MCF 10A (cell line): ENCODE results near the gene FUCA2. TPM values are rescaled to one million over a fixed set of nuclear protein-coding genes. Genes with fewer than 3 reads are reported as not detected.

Experiments
- BruUV-seq: library from RNA; stranded (reverse); fragments of 400-500 nt; replicated peaks from 2 replicates; lab custom pipeline; 2021; lab: Mats Ljungman, UMichigan
- CTCF ChIA-PET: fragments of 300-600 bp; sonication (Branson Sonifier 250); formaldehyde crosslinking; extraction: SDS; loops from one replicate; lab custom pipeline; 2021; ENCODE audit warnings: antibody characterized with exemption, inconsistent platforms; lab: Yijun Ruan, JAX
- POLR2A ChIA-PET: fragments of 300-600, 350-650 bp; sonication (Branson Sonifier 250); formaldehyde crosslinking; extraction: SDS; loops from one replicate; lab custom pipeline; 2020; ENCODE audit warnings: antibody characterized with exemption, inconsistent platforms; lab: Yijun Ruan, JAX
- DNase-seq: peaks from one replicate; pipeline ENCODE4 v3.0.0-alpha.2; 2018; ENCODE audit not compliant: unreplicated experiment
- H3K27ac Mint-ChIP-seq: one replicate; pipeline ENCODE4 v1.8.0; 2022; ENCODE audit warnings: mild to moderate bottlenecking, low read depth, mixed read lengths; ENCODE audit not compliant: unreplicated experiment
- H3K27me3 Mint-ChIP-seq: one replicate; pipeline ENCODE4 v1.8.0; 2022; ENCODE audit warnings: mixed read lengths; ENCODE audit not compliant: insufficient read depth, unreplicated experiment
- H3K36me3 Mint-ChIP-seq: one replicate; pipeline ENCODE4 v1.8.0; 2022; ENCODE audit warnings: mild to moderate bottlenecking, moderate library complexity, mixed read lengths; ENCODE audit not compliant: insufficient read depth, unreplicated experiment
- H3K4me1 Mint-ChIP-seq: one replicate; pipeline ENCODE4 v1.8.0; 2022; ENCODE audit warnings: mixed read lengths; ENCODE audit not compliant: insufficient read depth, unreplicated experiment
- H3K4me3 Mint-ChIP-seq: one replicate; pipeline ENCODE4 v1.8.0; 2022; ENCODE audit warnings: mild to moderate bottlenecking, moderate library complexity, mixed read lengths; ENCODE audit not compliant: unreplicated experiment
- H3K9me3 Mint-ChIP-seq: one replicate; pipeline ENCODE4 v1.8.0; 2022; ENCODE audit warnings: mixed read lengths; ENCODE audit not compliant: unreplicated experiment
- CTCF ChIP-seq: fragments of 200-600 bp; IDR thresholded peaks from one replicate; pipeline ENCODE4 v1.8.0; 2022; ENCODE audit warnings: antibody characterized with exemption, mild to moderate bottlenecking; ENCODE audit not compliant: unreplicated experiment
- intact Hi-C: fragments of 100-400 bp; cut with micrococcal nuclease; formaldehyde crosslinking; loops from 2 replicates; pipeline ENCODE4 v1.14.1; 2022
- total RNA-seq: library from RNA; stranded (reverse); gene quantifications from 2 replicates; pipeline ENCODE4 v1.2.3, GENCODE V29; 2022

FUCA2 gene
- total RNA-seq, 1 experiment from 2014 or later: 54.8 TPM

- Mint-ChIP-seq H3K27ac (no peak overlapping the region), H3K9me3 (no peaks in the 10 kb centered on the region), H3K4me3 (no peak overlapping the region), H3K27me3 (no peaks in the 10 kb centered on the region), H3K4me1 (no peaks in the 10 kb centered on the region), H3K36me3 (peaks cover 14% of the 10 kb centered on the region)
- BruUV-seq: no TSS peak
- TF ChIP-seq CTCF: no peak
- DNase-seq: no peak
- intact Hi-C loops: no loop called here
- CTCF ChIA-PET: no interaction called here
- POLR2A ChIA-PET: no interaction called here
Measured at GRCh38 chr6:143485967-143486366, 25.6 kb downstream of the FUCA2 start.

- DNase-seq: no peak
- CTCF ChIA-PET: interaction anchor here (1.2 kb wide), 1 partner anchor 10 kb away, joined by 3 read pairs; no protein-coding TSS in a partner anchor
- intact Hi-C loops: no loop called here
- Mint-ChIP-seq H3K36me3 (peaks cover 21% of the 10 kb centered on the region), H3K4me1 (no peaks in the 10 kb centered on the region), H3K9me3 (no peaks in the 10 kb centered on the region), H3K27ac (no peak overlapping the region), H3K27me3 (no peaks in the 10 kb centered on the region), H3K4me3 (no peak overlapping the region)
- no TSS peak for BruUV-seq
- TF ChIP-seq CTCF: no peak
- POLR2A ChIA-PET: no interaction called here
Measured at GRCh38 chr6:143482593-143482992, 28.9 kb downstream of the FUCA2 start.

GRCh38 chr6:143478479-143479062, 32.9 kb downstream of the FUCA2 start:
- no peaks in the 10 kb centered on the region for H3K27me3 Mint-ChIP-seq
- H3K4me1 Mint-ChIP-seq: no peaks in the 10 kb centered on the region
- no peak for TF ChIP-seq CTCF
- no TSS peak for BruUV-seq
- POLR2A ChIA-PET: no interaction called here
- H3K4me3 Mint-ChIP-seq: no peak overlapping the region
- DNase-seq: no peak
- intact Hi-C loops: no loop called here
- no peak overlapping the region for H3K27ac Mint-ChIP-seq
- H3K36me3 Mint-ChIP-seq: peaks cover 36% of the 10 kb centered on the region
- CTCF ChIA-PET: interaction anchor here (0.7 to 1.7 kb wide), 2 partner anchors 14 to 542 kb away, joined by 3 read pairs; no protein-coding TSS in a partner anchor
- no peaks in the 10 kb centered on the region for H3K9me3 Mint-ChIP-seq

- Mint-ChIP-seq H3K9me3 (no peaks in the 10 kb centered on the region), H3K4me1 (no peaks in the 10 kb centered on the region), H3K27me3 (no peaks in the 10 kb centered on the region), H3K36me3 (peaks cover 55% of the 10 kb centered on the region), H3K27ac (no peak overlapping the region), H3K4me3 (no peak overlapping the region)
- ChIA-PET POLR2A (no interaction called here), CTCF (interaction anchor here (0.6 kb wide), 1 partner anchor 1049 kb away, joined by 3 read pairs; no protein-coding TSS in a partner anchor)
- intact Hi-C loops: no loop called here
- no peak for DNase-seq
- no peak for TF ChIP-seq CTCF
- BruUV-seq: no TSS peak
Measured at GRCh38 chr6:143476545-143476944, 35.0 kb downstream of the FUCA2 start.
